Astrocyte (in vitro differentiated cells and primary cell): ENCODE measurements around the gene PRRT2. TPM values are rescaled to one million over a fixed set of nuclear protein-coding genes. Genes with fewer than 3 reads are reported as not detected.

ENCODE experiments used
- DNase-seq: peaks from one replicate; pipeline ENCODE4 v3.0.0-alpha.2; 2010; ENCODE audit warnings: low read depth
- FAIRE-seq: peaks from 2 replicates; lab custom pipeline; 2011; peaks lifted over from hg19 to GRCh38; lab: Jason Lieb, UNC
- H2AFZ ChIP-seq: 2 replicates; pipeline ENCODE4 v1.6.0; 2012; ENCODE audit warnings: low read depth, low read length, inconsistent platforms
- H3K27ac ChIP-seq: 2 replicates; pipeline ENCODE4 v1.5.1; 2011; ENCODE audit warnings: low read depth, low read length, inconsistent platforms
- H3K27me3 ChIP-seq: 2 replicates; pipeline ENCODE4 v1.6.0; 2011; ENCODE audit warnings: low read length, inconsistent platforms; ENCODE audit not compliant: insufficient read depth
- H3K36me3 ChIP-seq: 2 replicates; pipeline ENCODE4 v1.5.1; 2011; ENCODE audit warnings: low read length, inconsistent platforms; ENCODE audit not compliant: insufficient read depth
- H3K4me1 ChIP-seq: 2 replicates; pipeline ENCODE4 v1.5.1; 2011; ENCODE audit warnings: low read length, inconsistent platforms; ENCODE audit not compliant: insufficient read depth
- H3K4me2 ChIP-seq: 2 replicates; pipeline ENCODE4 v1.6.0; 2012; ENCODE audit warnings: low read length, inconsistent platforms
- H3K4me3 ChIP-seq: 2 replicates; pipeline ENCODE4 v1.5.1; 2011; ENCODE audit warnings: low read depth, mild to moderate bottlenecking, low read length, inconsistent platforms; ENCODE audit not compliant: insufficient read depth
- H3K79me2 ChIP-seq: 2 replicates; pipeline ENCODE4 v1.6.0; 2012; ENCODE audit warnings: mild to moderate bottlenecking, low read length, inconsistent platforms; ENCODE audit not compliant: insufficient read depth
- H3K9ac ChIP-seq: 2 replicates; pipeline ENCODE4 v1.6.0; 2012; ENCODE audit warnings: mild to moderate bottlenecking, low read length, inconsistent platforms
- H3K9me3 ChIP-seq: 2 replicates; pipeline ENCODE4 v1.5.1; 2012; ENCODE audit warnings: low read depth, mild to moderate bottlenecking, low read length, inconsistent platforms; ENCODE audit not compliant: insufficient read depth
- H4K20me1 ChIP-seq: 2 replicates; pipeline ENCODE4 v1.6.0; 2012; ENCODE audit warnings: low read length, inconsistent platforms; ENCODE audit not compliant: insufficient read depth
- H3K27ac Mint-ChIP-seq: one replicate; pipeline ENCODE4 v1.8.0; 2021; ENCODE audit warnings: mild to moderate bottlenecking, mixed read lengths; ENCODE audit not compliant: unreplicated experiment
- H3K27me3 Mint-ChIP-seq: one replicate; pipeline ENCODE4 v1.8.0; 2021; ENCODE audit warnings: low read depth, mixed read lengths; ENCODE audit not compliant: unreplicated experiment
- H3K36me3 Mint-ChIP-seq: one replicate; pipeline ENCODE4 v1.8.0; 2021; ENCODE audit warnings: low read depth, mixed read lengths; ENCODE audit not compliant: unreplicated experiment
- H3K4me1 Mint-ChIP-seq: one replicate; pipeline ENCODE4 v1.8.0; 2021; ENCODE audit warnings: low read depth, mixed read lengths; ENCODE audit not compliant: unreplicated experiment
- H3K4me3 Mint-ChIP-seq: one replicate; pipeline ENCODE4 v1.8.0; 2021; ENCODE audit warnings: mild to moderate bottlenecking, moderate library complexity, mixed read lengths; ENCODE audit not compliant: unreplicated experiment
- H3K9me3 Mint-ChIP-seq: one replicate; pipeline ENCODE4 v1.8.0; 2021; ENCODE audit warnings: mild to moderate bottlenecking, mixed read lengths; ENCODE audit not compliant: unreplicated experiment
- EZH2 ChIP-seq: IDR thresholded peaks from 2 replicates; pipeline ENCODE4 v1.6.1; 2012; ENCODE audit warnings: mild to moderate bottlenecking, low read length, inconsistent platforms; ENCODE audit not compliant: insufficient read depth
- total RNA-seq: library from RNA; stranded (reverse); gene quantifications from 2 replicates; pipeline ENCODE4 v1.2.1, GENCODE V29; 2021
- TF ChIP-seq, protein P1 (sequence below): IDR thresholded peaks from 2 replicates; pipeline ENCODE4 v1.5.1; 2011; ENCODE audit warnings: low read depth, mild to moderate bottlenecking, inconsistent platforms, low read length, moderate library complexity; ENCODE audit not compliant: insufficient read depth

The PRRT2 gene
- total RNA-seq, 1 donor from 2014 or later, result 6.2 TPM

DNA sequence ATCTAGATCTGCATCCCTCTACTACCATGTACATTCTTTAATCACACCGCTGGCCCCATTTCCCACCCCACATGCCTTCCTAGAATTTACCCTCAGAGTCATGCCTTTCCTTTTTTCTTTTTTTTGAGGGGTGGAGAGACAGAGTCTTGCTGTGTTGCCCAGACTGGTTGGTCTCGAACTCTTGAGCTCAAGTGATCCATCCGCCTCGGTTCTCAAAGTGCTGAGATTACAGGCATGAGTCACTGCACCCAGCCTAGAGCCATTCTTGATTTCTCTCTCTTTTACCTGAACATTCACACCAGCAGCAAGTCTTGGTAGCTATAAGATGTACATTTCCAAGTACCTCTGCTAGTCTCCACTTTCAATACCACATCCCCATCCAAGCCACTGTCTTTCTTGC is 6.1 kb downstream of the PRRT2 start:
- Histone ChIP-seq H3K79me2 (peaks cover 71% of the 10 kb centered on the region), H3K36me3 (peaks cover 4% of the 10 kb centered on the region), H3K4me3 (no peak overlapping the region), H3K9me3 (no peaks in the 10 kb centered on the region), H4K20me1 (peaks cover 6% of the 10 kb centered on the region), H2AFZ (no peak overlapping the region), H3K9ac (no peak overlapping the region), H3K4me1 (peaks cover 40% of the 10 kb centered on the region), H3K27ac (no peak overlapping the region), H3K4me2 (peak overlapping the region; percentile 34), H3K27me3 (no peaks in the 10 kb centered on the region)
- FAIRE-seq (no peak), DNase-seq (no peak)
- Mint-ChIP-seq H3K27me3 (no peaks in the 10 kb centered on the region), H3K36me3 (peaks cover 8% of the 10 kb centered on the region), H3K4me1 (peaks cover 30% of the 10 kb centered on the region), H3K9me3 (no peaks in the 10 kb centered on the region), H3K4me3 (peak overlapping the region; percentile 89), H3K27ac (peak overlapping the region; percentile 28)
- TF ChIP-seq EZH2, result no peak
- TF ChIP-seq, protein P1, sequence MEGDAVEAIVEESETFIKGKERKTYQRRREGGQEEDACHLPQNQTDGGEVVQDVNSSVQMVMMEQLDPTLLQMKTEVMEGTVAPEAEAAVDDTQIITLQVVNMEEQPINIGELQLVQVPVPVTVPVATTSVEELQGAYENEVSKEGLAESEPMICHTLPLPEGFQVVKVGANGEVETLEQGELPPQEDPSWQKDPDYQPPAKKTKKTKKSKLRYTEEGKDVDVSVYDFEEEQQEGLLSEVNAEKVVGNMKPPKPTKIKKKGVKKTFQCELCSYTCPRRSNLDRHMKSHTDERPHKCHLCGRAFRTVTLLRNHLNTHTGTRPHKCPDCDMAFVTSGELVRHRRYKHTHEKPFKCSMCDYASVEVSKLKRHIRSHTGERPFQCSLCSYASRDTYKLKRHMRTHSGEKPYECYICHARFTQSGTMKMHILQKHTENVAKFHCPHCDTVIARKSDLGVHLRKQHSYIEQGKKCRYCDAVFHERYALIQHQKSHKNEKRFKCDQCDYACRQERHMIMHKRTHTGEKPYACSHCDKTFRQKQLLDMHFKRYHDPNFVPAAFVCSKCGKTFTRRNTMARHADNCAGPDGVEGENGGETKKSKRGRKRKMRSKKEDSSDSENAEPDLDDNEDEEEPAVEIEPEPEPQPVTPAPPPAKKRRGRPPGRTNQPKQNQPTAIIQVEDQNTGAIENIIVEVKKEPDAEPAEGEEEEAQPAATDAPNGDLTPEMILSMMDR, result no peak

DNA sequence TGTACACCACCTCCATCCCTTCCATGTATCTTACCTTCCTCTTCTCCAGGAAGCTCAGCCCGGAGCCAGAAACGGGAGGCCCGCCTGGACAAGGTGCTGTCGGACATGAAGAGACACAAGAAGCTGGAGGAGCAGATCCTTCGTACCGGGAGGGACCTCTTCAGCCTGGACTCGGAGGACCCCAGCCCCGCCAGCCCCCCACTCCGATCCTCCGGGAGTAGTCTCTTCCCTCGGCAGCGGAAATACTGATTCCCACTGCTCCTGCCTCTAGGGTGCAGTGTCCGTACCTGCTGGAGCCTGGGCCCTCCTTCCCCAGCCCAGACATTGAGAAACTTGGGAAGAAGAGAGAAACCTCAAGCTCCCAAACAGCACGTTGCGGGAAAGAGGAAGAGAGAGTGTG is 7.5 kb downstream of the PRRT2 start:
- TF ChIP-seq, protein P1, result no peak
- TF ChIP-seq EZH2, result no peak
- DNase-seq (no peak), FAIRE-seq (no peak)
- Histone ChIP-seq H3K27me3 (no peaks in the 10 kb centered on the region), H3K9me3 (no peaks in the 10 kb centered on the region), H4K20me1 (peaks cover 9% of the 10 kb centered on the region), H3K4me2 (peak overlapping the region; percentile 92), H2AFZ (no peak overlapping the region), H3K27ac (no peak overlapping the region), H3K79me2 (peaks cover 82% of the 10 kb centered on the region), H3K9ac (peak overlapping the region; percentile 79), H3K36me3 (peaks cover 4% of the 10 kb centered on the region), H3K4me1 (peaks cover 52% of the 10 kb centered on the region), H3K4me3 (peak overlapping the region; percentile 85)
- Mint-ChIP-seq H3K36me3 (peaks cover 8% of the 10 kb centered on the region), H3K27me3 (no peaks in the 10 kb centered on the region), H3K4me1 (peaks cover 26% of the 10 kb centered on the region), H3K27ac (no peak overlapping the region), H3K4me3 (peak overlapping the region; percentile 87), H3K9me3 (no peaks in the 10 kb centered on the region)

DNA sequence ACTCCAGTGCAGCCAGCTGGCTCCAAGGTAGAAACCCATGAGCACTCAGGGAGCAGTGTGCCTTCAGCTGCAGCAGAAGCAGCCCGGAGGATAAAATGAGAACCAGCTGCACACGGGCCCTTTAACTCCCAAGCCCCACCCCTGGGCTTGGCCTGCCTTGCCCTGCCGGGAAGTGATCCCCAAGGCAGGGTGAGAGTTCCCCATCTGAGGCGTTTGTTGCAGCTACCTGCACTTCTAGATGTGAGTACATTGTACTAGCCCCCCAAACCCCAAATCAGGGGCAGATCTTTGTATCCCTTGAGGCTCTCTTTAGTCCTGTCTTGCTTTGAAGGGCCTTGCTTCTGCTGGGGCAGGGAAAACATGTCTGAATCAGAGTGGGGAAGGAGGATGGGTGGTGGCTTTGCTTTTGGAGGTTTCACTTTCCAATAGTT is 8.3 kb downstream of the PRRT2 start, which contains the start of gene MVP:
MVP (plus strand) TSS at position 192 of the 431 bp plus-strand sequence. CDS start 10,088 bp downstream, outside the sequence.
- Mint-ChIP-seq H3K27ac (peak within 1 kb of the TSS; percentile 15), H3K36me3 (peaks cover 8% of the 10 kb centered on the region), H3K9me3 (no peaks in the 10 kb centered on the region), H3K4me1 (peaks cover 31% of the 10 kb centered on the region), H3K4me3 (peak within 1 kb of the TSS; percentile 87), H3K27me3 (no peaks in the 10 kb centered on the region)
- peak within 1 kb of the TSS; percentile 79 for H3K9ac ChIP-seq
- peaks cover 56% of the 10 kb centered on the region for H3K4me1 ChIP-seq
- no peak within 1 kb of the TSS for H2AFZ ChIP-seq
- H3K27ac ChIP-seq, result peak within 1 kb of the TSS; percentile 86
- H3K36me3 ChIP-seq, result peaks cover 4% of the 10 kb centered on the region
- H3K9me3 ChIP-seq, result no peaks in the 10 kb centered on the region
- no peak for TF ChIP-seq EZH2
- TF ChIP-seq, protein P1, result no peak
- H3K27me3 ChIP-seq, result no peaks in the 10 kb centered on the region
- H3K79me2 ChIP-seq, result peaks cover 88% of the 10 kb centered on the region
- H3K4me2 ChIP-seq, result peak within 1 kb of the TSS; percentile 92
- FAIRE-seq (no peak), DNase-seq (no peak)
- peak within 1 kb of the TSS; percentile 85 for H3K4me3 ChIP-seq
- H4K20me1 ChIP-seq, result peaks cover 15% of the 10 kb centered on the region
